Common myeloid progenitor, CD34-positive (primary cell): ENCODE results near the gene FPR2.

Experiments
- CTCF ChIA-PET: fragments of 350-600 bp; sonication (Branson Sonifier 250); formaldehyde crosslinking; loops from one replicate; lab custom pipeline; 2021; ENCODE audit warnings: antibody characterized with exemption; lab: Charles Lee
- POLR2A ChIA-PET: fragments of 350-600 bp; sonication (Branson Sonifier 250); formaldehyde crosslinking; loops from one replicate; lab custom pipeline; 2021; ENCODE audit warnings: antibody characterized with exemption; lab: Charles Lee
- DNase-seq, 3 donors: peaks; one replicate each; pipeline versions ENCODE4 v3.0.0 to v3.0.0-alpha.2; 2013
- H3K27ac ChIP-seq, 2 experiments: 1 replicate in 1 of 2; 2 replicates in 1 of 2; pipeline ENCODE4 v1.7.0; 2013; ENCODE audit warnings: inconsistent platforms in 2 of 2, low read length in 2 of 2, mild to moderate bottlenecking in 2 of 2, low read depth in 1 of 2, moderate library complexity in 1 of 2; ENCODE audit not compliant: severe bottlenecking in 2 of 2, insufficient read depth in 1 of 2, poor library complexity in 1 of 2
- H3K27me3 ChIP-seq, 5 experiments: replicated peaks in 2 of 5; 1 replicate in 3 of 5; 2 replicates in 2 of 5; pipeline versions ENCODE4 v1.6.1 to v1.7.0; 2013; ENCODE audit warnings: low read length in 4 of 5, mild to moderate bottlenecking in 2 of 5, moderate library complexity in 2 of 5, inconsistent platforms in 1 of 5; ENCODE audit not compliant: insufficient read depth in 5 of 5, control insufficient read depth in 4 of 5
- H3K36me3 ChIP-seq, 4 experiments: 1 replicate in 2 of 4; 2 replicates in 2 of 4; pipeline versions ENCODE4 v1.6.1 to v1.7.0; 2013; ENCODE audit warnings: low read length in 3 of 4, control low read depth in 1 of 4, mild to moderate bottlenecking in 1 of 4; ENCODE audit not compliant: control insufficient read depth in 4 of 4, insufficient read depth in 4 of 4
- H3K4me1 ChIP-seq, 4 experiments: 1 replicate in 3 of 4; 2 replicates in 1 of 4; pipeline versions ENCODE4 v1.6.1 to v1.7.1; 2013; ENCODE audit warnings: low read length in 3 of 4, mild to moderate bottlenecking in 3 of 4, control low read depth in 1 of 4, inconsistent platforms in 1 of 4, moderate library complexity in 1 of 4; ENCODE audit not compliant: control insufficient read depth in 4 of 4, insufficient read depth in 4 of 4; ENCODE audit errors: control extremely low read depth in 1 of 4
- H3K4me3 ChIP-seq, 7 experiments: 1 replicate in 4 of 7; 2 replicates in 3 of 7; pipeline versions ENCODE4 v1.5.1 to v1.7.0; 2013; ENCODE audit warnings: mild to moderate bottlenecking in 7 of 7, low read length in 6 of 7, moderate library complexity in 6 of 7, inconsistent platforms in 2 of 7, low read depth in 2 of 7, control low read depth in 1 of 7; ENCODE audit not compliant: insufficient read depth in 4 of 7, control insufficient read depth in 1 of 7; ENCODE audit errors: extremely low read depth in 1 of 7
- H3K9me3 ChIP-seq, 5 experiments: 1 replicate in 4 of 5; 2 replicates in 1 of 5; pipeline versions ENCODE4 v1.6.1 to v1.7.1; 2013; ENCODE audit warnings: low read length in 4 of 5, mild to moderate bottlenecking in 2 of 5, inconsistent platforms in 1 of 5, low read depth in 1 of 5, moderate library complexity in 1 of 5; ENCODE audit not compliant: control insufficient read depth in 4 of 5, insufficient read depth in 2 of 5; ENCODE audit errors: control extremely low read depth in 1 of 5
- WGBS: methylation state at CpG from one replicate; pipeline ENCODE4 v1.1.5; 2013; ENCODE audit not compliant: insufficient coverage; 5-methylcytosine and 5-hydroxymethylcytosine counted together

Gene FPR2

GRCh38 chr19:51807925-51808324, 46.9 kb downstream of the FPR2 start:
- Histone ChIP-seq H3K36me3 (no peaks in the 10 kb centered on the region), H3K27me3 (no peaks in the 10 kb centered on the region), H3K4me3 (no peak overlapping the region), H3K27ac (no peak overlapping the region), H3K9me3 (peaks cover under 1 to 11% (median 6%) of the 10 kb centered on the region in 5 experiments), H3K4me1 (peaks cover 0 to 11% (median 6%) of the 10 kb centered on the region in 4 experiments)
- CTCF ChIA-PET: no interaction called here
- POLR2A ChIA-PET: no interaction called here
- WGBS: no CpG with 5 or more reads among the region's 2 CpGs
- no peak for DNase-seq

- H3K4me1 ChIP-seq: peaks cover 0 to 10% (median 4%) of the 10 kb centered on the region in 4 experiments
- no peak for DNase-seq
- H3K4me3 ChIP-seq: no peak overlapping the region
- ChIA-PET POLR2A (no interaction called here), CTCF (interaction anchor here (0.6 kb wide), 1 partner anchor 98 kb away, joined by 3 read pairs; no protein-coding TSS in a partner anchor)
- H3K27me3 ChIP-seq: no peaks in the 10 kb centered on the region
- 89% methylated on average over 4 of the region's 8 CpGs for WGBS
- no peaks in the 10 kb centered on the region for H3K36me3 ChIP-seq
- no peak overlapping the region for H3K27ac ChIP-seq
- peaks cover 2 to 13% (median 6%) of the 10 kb centered on the region in 5 experiments for H3K9me3 ChIP-seq
Measured at GRCh38 chr19:51808333-51808986, 47.5 kb downstream of the FPR2 start.

DNA sequence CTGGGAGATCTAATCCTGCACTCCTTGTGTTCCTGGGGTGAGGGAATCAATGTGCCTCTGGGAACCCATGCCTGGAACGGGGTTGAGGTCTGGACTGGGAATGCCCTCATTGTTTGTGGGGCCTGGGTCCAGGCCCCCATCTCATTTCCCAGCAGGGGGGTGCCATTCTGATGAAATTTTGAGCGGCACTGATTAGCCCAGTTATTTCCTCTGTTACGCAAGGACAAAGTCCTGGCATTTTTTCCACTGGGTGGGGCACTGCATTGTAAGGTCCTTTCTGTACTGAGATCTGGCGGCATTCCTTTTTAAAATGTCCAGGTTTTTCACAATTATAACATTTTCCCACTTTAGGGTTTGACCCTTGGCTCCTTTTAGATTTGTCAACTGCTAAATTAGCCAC, 48.8 kb downstream of the FPR2 start:
- no peak for DNase-seq
- H3K4me3 ChIP-seq: no peak overlapping the region
- no peaks in the 10 kb centered on the region for H3K36me3 ChIP-seq
- no peak overlapping the region for H3K27ac ChIP-seq
- no peaks in the 10 kb centered on the region for H3K4me1 ChIP-seq
- no peaks in the 10 kb centered on the region for H3K27me3 ChIP-seq
- 89% methylated on average over 4 of the region's 4 CpGs for WGBS
- H3K9me3 ChIP-seq: peaks cover 2 to 19% (median 8%) of the 10 kb centered on the region in 5 experiments
- CTCF ChIA-PET: no interaction called here
- POLR2A ChIA-PET: no interaction called here

DNA sequence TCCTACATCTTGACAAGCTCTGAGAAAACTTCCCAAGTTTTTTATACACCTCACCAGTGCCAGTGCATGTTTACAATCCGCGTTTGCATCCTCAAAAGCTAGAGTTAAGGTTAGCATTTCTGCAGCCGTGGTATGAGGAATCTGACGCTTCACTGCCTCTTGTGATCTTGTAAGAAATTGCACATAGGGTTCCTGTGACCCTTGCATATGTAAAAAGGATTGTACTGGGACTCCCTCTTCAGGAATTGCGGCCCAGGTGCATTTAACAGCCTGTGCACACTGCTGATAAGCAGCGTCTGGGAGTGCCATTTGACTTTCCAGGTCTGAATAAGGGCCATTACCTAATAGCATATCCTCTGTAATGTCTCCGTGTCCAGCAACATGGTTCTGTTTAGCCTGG, 49.2 kb downstream of the FPR2 start:
- POLR2A ChIA-PET: no interaction called here
- H3K36me3 ChIP-seq: no peaks in the 10 kb centered on the region

DNA sequence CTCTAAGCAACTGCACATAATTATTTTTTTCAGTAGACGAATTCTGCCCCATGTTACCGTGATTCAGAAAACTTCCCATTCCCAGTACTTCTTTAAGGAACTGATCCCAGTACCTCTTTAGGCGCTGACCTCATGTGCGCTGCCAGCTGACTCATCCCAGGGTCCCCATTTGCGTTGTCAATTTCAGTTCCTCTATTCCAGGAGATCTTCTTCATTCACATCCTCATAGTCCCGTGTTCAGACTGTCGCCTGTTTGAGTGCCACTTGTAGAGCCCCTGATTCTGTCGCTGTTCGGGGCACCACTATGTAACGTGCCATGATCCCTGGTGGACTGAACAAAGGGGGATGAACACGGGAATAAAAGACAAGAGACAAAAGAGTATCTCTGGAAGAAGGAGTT, 50.4 kb downstream of the FPR2 start:
- Histone ChIP-seq H3K27ac (no peak overlapping the region), H3K27me3 (no peaks in the 10 kb centered on the region), H3K36me3 (no peaks in the 10 kb centered on the region), H3K4me3 (no peak overlapping the region), H3K4me1 (no peaks in the 10 kb centered on the region), H3K9me3 (peaks cover 2 to 23% (median 12%) of the 10 kb centered on the region in 5 experiments)
- no peak for DNase-seq
- ChIA-PET POLR2A (no interaction called here), CTCF (no interaction called here)
- WGBS: 92% methylated on average over 11 of the region's 11 CpGs

More for the DNA sequence above, 49.2 kb downstream of the FPR2 start:
- H3K9me3 ChIP-seq: peaks cover 2 to 19% (median 11%) of the 10 kb centered on the region in 5 experiments
- 92% methylated on average over 7 of the region's 7 CpGs for WGBS
- no peak overlapping the region for H3K27ac ChIP-seq
- no peaks in the 10 kb centered on the region for H3K4me1 ChIP-seq
- H3K27me3 ChIP-seq: no peaks in the 10 kb centered on the region
- CTCF ChIA-PET: no interaction called here
- H3K4me3 ChIP-seq: no peak overlapping the region
- DNase-seq: no peak

DNA sequence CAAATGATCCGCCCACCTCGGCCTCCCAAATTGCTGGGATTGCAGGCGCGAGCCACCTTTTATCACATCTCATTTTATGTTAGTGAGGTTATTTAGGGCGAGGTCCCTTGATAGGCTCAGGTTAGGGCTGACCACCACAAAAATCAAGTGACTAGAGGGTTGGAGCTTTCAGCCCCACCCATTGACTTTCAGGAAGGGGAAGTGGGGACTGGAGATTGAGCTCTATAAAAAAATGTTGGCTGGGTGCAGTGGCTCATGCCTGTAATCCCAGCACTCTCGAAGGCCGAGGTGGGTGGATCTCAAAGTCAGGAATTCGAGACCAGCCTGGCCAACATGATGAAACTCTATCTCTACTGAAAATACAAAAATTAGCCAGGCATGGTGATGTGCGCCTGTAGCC, 54.1 kb downstream of the FPR2 start:
- no peak for DNase-seq
- CTCF ChIA-PET: no interaction called here
- 97% methylated on average over 4 of the region's 9 CpGs for WGBS
- Histone ChIP-seq H3K4me1 (no peaks in the 10 kb centered on the region), H3K27me3 (no peaks in the 10 kb centered on the region), H3K4me3 (no peak overlapping the region), H3K36me3 (no peaks in the 10 kb centered on the region), H3K27ac (no peak overlapping the region), H3K9me3 (peaks cover 0 to 23% (median 9%) of the 10 kb centered on the region in 5 experiments)
- POLR2A ChIA-PET: no interaction called here

- H3K36me3 ChIP-seq: no peaks in the 10 kb centered on the region
- POLR2A ChIA-PET: no interaction called here
- H3K4me1 ChIP-seq: peaks cover 0 to under 1% (median 0%) of the 10 kb centered on the region in 4 experiments
- no peaks in the 10 kb centered on the region for H3K27me3 ChIP-seq
- DNase-seq: no peak
- WGBS: 100% methylated on average over 1 of the region's 1 CpG
- CTCF ChIA-PET: no interaction called here
- H3K4me3 ChIP-seq: no peak overlapping the region
- peaks cover 0 to 17% (median 9%) of the 10 kb centered on the region in 5 experiments for H3K9me3 ChIP-seq
- no peak overlapping the region for H3K27ac ChIP-seq
Measured at GRCh38 chr19:51816711-51817110, 55.7 kb downstream of the FPR2 start.
